Measurements from ENCODE around the gene FKBP10. TPM values are rescaled to one million over a fixed set of nuclear protein-coding genes. Genes with fewer than 3 reads are reported as not detected.
"Not testable (repeated sequence)": the region's sequence is repeated elsewhere in the genome, so short reads cannot be mapped to it uniquely, and the experiment has no call there.

Gene FKBP10
- total RNA-seq, 1 donor from 2014 or later: 5.1 TPM

- ATAC-seq: no peak
Measured at GRCh38 chr17:41806685-41807445, 5.9 kb upstream of the FKBP10 start.

DNA sequence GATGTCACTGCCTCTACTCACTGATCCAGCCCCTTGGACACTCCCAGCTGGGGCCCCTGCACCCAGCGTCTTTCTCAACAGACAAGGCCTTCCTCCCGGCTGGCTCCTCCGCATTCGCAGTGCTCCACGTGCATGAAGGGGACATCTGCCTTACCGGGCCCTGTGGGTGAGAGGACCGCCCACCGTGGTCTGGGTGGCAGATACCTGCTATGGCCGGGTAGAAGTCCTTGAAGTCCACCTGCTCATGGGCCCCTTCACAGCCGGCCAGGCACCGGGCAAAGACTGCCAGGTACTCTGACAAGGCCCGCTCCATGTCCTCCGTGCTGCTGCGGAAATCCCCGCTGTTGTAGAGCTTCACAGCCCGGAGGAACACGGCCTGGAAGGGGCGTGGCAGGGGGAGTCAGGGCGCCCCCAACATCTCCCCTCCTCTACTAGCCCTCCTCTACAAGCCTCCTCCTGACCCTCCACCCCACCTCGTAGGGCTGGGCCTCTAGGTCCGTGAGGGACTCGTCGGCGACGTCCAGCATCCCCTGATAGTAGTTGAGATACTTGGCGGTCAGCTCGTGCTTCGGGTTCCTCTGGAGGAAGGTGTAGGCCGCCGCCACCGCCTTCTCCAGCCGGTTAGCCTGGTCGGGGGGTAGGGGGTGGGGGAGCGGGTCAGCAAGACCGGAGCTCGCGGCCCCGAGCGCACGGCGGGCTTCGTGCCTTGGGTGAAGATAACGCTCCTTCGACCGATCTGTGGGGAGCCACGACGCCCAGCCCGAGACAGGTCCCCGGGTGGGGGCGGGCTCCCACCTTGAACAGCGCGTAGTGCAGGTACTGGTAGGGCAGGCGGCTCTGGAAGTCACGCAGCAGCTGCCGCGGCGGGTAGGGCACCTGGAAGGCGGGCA, 1.9 kb upstream of the FKBP10 start:
- ATAC-seq: no peak

More at GRCh38 chr17:41806685-41807445, 5.9 kb upstream of the FKBP10 start:
- DNase-seq (ENCODE audit: low spot score): no peak

GRCh38 chr17:41811549-41812380, 1.0 kb upstream of the FKBP10 start, which contains the start of gene P3H4:
Gene P3H4, minus strand, starts transcription at chr17:41811949. Its CDS starts 34 bp downstream, at chr17:41811915.
- DNase-seq (ENCODE audit: low spot score) (peak; percentile 80), ATAC-seq (peak; percentile 95)

More for the DNA sequence above, 1.9 kb upstream of the FKBP10 start:
- no peak for DNase-seq (ENCODE audit: low spot score)

- no peak for DNase-seq (ENCODE audit: low spot score)
Measured at GRCh38 chr17:41813152-41813680, 412 bp downstream of the FKBP10 start.

DNA sequence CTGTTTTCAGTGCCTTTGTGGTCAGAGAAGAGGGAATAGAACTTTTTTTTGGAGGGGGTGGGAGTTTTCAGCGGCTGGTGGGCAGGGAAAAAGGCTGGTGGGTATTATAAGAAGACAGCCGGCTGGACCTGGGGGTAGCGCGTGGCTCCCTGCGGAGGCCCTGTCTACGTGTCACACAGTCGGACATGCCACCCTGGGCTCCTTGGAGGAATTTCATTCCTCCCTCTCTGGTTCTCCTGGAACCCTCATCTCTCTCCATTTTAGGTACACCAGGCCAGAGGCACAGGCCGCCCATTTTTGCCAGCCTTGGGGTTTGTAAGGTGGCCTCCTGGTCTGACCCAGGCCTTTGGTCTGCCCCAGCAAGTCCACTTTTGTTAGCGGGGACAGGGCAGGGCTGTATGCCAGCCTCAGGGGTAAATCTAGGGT, 908 bp downstream of the FKBP10 start:
- DNase-seq (ENCODE audit: low spot score): no peak
- no peak for ATAC-seq

More at GRCh38 chr17:41813152-41813680, 412 bp downstream of the FKBP10 start:
- no peak for ATAC-seq

GRCh38 chr17:41814195-41814594, 1.4 kb downstream of the FKBP10 start:
- DNase-seq (ENCODE audit: low spot score): no peak
- no peak for ATAC-seq

- ATAC-seq: no peak
- DNase-seq (ENCODE audit: low spot score): no peak
Measured at GRCh38 chr17:41816637-41817320, 4.0 kb downstream of the FKBP10 start.

DNA sequence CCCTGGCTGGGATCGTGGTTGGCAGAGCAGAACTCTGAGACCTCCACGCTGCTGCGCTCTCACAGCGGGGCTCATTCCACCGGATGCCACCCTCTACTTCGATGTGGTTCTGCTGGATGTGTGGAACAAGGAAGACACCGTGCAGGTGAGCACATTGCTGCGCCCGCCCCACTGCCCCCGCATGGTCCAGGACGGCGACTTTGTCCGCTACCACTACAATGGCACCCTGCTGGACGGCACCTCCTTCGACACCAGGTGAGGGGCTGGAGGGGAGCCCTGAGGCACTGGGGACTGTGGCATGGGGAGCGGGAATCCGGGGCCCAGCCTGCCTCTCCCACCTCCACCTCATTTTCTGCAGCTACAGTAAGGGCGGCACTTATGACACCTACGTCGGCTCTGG, 5.2 kb downstream of the FKBP10 start:
- DNase-seq (ENCODE audit: low spot score): no peak
- ATAC-seq: no peak

DNA sequence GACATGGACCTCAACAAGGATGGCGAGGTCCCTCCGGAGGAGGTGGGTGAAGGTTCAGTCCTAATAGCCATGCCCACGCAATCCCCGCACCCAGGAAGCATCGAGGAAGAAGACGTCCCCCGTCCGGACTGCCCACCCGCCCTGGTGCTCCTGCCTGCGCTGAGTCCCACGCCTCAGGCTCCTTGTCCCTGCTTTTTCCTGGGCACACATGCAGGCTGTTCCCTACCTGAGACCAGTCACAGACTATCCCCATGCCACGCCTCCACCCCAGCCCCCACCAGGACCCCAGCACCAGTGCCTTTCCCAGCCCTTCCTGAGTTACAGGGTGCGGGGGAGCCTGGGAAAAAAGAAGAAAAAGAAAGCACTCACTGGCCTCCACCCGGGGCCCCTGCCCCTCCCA, 9.0 kb downstream of the FKBP10 start:
- ATAC-seq: no peak
- DNase-seq (ENCODE audit: low spot score): no peak

GRCh38 chr17:41822216-41823140, 9.7 kb downstream of the FKBP10 start:
- DNase-seq (ENCODE audit: low spot score): no peak
- ATAC-seq: no peak

DNA sequence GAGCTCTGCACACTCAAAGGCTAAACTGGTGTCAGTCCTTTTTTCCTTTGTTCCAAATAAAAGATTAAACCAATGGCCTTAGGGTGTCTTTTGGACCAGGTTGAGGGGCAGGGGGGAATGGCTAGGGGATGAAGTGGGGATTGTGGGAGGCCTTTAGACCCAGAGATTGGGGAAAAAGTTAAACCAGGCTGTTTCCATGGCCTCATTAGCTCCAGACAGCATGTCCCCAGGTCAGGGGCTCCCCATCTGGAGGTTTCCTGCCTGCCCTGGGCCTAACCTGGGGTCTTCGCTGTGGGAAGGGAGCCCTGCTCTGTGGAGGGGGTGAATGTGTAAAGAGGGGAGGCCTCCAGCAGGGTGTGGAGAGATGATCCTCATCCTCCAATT, 10.3 kb downstream of the FKBP10 start:
- ATAC-seq (no peak), DNase-seq (ENCODE audit: low spot score) (no peak)

- DNase-seq (ENCODE audit: low spot score) (no peak), ATAC-seq (no peak)
Measured at GRCh38 chr17:41823580-41823979, 10.8 kb downstream of the FKBP10 start.

DNA sequence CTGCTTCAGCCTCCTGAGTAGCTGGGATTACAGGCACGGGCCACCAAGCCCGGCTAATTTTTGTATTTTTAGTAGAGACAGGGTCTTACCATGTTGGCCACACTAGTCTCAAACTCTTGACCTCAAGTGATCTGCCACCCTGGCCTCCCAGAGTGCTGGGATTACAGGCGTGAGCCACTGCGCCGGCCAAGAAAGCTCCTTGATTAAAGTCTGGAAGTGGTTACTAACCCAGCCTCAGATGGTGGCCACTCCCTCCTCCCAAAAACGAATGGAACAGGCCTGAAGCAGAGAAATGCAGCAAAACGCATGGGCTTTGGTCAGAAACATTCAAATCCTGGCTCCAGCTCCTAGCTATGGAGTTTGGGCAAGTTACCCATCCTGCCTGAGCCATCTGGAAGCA, 11.3 kb downstream of the FKBP10 start:
- DNase-seq (ENCODE audit: low spot score) (no peak), ATAC-seq (no peak)

DNA sequence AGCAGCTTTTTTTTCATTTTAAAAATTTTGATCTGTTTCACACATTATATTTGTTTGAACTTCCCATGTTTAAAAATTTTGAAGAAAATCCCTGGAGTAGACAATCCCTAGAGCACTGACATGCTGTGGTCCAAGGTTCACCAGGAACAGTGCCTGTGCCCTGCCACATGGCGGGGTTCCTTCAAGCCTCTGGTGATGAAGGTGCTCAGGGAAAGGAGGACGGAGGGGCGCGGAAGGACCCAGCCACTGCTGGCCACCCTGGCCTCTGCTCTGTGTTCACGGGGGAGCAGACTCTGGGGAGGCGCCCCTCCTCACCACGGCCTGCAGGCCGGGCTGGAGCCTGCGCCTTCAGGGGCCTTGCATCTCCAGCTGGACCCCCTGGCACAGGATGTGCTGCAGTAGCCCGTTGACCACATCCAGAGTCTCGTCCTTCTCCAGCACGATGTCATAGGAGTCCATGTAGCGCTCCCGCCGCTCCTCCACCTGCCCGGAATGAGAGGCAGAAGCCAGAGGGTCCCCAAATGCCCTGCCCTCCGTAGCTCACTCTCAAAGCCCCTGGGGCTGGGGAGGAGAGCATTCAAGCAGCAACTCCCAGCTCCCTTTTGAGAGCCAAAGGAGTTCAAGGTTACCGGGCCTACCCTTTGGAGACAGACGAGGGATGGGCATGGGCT, 12.5 kb downstream of the FKBP10 start:
- peak; percentile 36 for ATAC-seq

DNA sequence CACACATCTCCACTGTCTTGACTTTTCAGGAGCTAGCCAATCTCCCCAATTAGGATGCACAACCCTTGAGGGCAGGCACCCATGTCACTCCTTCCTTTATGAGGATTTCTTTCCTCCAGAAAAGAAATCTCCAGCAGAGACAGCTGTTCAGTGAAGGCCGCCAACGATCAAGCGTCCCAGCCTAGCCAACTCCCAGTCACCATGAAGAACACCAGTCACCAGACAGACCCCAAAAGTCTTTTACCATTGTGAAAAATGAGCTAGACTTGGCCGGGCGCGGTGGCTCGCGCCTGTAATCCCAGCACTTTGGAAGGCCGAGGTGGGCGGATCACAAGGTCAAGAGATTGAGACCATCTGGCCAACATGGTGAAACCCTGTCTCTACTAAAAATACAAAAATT, 17.2 kb downstream of the FKBP10 start:
- not testable (repeated sequence) for ATAC-seq; DNase-seq (ENCODE audit: low spot score)

More for the DNA sequence above, 12.5 kb downstream of the FKBP10 start:
- DNase-seq (ENCODE audit: low spot score): no peak

GRCh38 chr17:41835214-41835799, 22.5 kb downstream of the FKBP10 start:
- peak; percentile 61 for ATAC-seq
- no peak for DNase-seq (ENCODE audit: low spot score)

DNA sequence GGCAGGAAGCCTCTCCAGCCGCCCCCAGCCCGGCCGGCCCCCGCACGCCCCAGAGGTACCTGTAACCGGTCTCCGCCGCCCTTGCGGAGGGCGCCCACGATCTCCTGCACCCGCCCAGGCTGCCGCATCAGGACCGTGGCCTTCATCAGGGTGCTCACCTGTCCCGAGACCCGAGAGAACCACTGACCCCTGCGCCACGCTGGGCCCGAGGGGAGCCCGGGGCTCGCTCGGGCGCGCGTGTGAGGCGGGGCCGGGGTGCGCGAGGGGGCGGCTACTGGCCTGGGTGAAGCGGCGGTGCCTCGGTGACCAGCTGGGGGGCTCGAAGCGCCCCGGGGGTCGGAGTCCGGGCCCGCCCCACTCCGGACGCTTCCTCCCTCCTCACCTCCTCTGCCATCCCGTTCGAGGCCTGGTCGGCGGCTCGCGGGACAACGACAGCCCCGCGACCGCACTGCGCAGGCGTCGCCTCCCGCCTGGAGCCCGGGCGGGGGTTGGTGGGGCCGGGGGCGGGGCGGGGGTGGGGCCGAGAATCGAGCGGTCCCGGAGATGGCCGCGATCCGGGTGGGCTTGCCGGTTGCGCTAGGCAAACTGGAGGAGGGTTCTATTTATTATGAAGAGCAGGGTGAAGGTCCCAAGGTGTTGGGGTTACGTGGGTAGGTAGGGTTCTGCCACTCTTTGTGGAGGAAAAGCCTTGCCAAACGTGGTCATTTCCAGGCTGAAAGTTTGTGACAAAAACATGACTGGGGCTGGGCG, 23.2 kb downstream of the FKBP10 start, which contains the start of gene NT5C3B:
Gene NT5C3B (minus strand): TSS at position 433 of the 750 bp plus-strand sequence. CDS start 39 bp downstream, at position 394.
- DNase-seq (ENCODE audit: low spot score) (peak; percentile 68), ATAC-seq (peak; percentile 96)
